Karpas-422 (cell line): ENCODE measurements around the gene NPIPB2. TPM values are rescaled to one million over a fixed set of nuclear protein-coding genes. Genes with fewer than 3 reads are reported as not detected.

ENCODE experiments used
- DNase-seq: peaks from one replicate; pipeline ENCODE4 v3.0.0-alpha.2; 2015
- H2AFZ ChIP-seq: fragments of 200-600 bp; sonication (generic); 2 replicates; pipeline ENCODE4 v1.6.1; 2014; ENCODE audit warnings: antibody characterized with exemption, low read length, mixed read lengths
- H3K27ac ChIP-seq: fragments of 200-600 bp; sonication (generic); 2 replicates; pipeline ENCODE4 v1.5.1; 2014; ENCODE audit warnings: mild to moderate bottlenecking, low read length, moderate library complexity
- H3K27me3 ChIP-seq: fragments of 200-600 bp; sonication (generic); 2 replicates; pipeline ENCODE4 v1.6.1; 2014; ENCODE audit warnings: low read length, mixed read lengths
- H3K36me3 ChIP-seq: fragments of 200-600 bp; sonication (generic); 2 replicates; pipeline ENCODE4 v1.6.1; 2014; ENCODE audit warnings: low read length, mixed read lengths; ENCODE audit not compliant: insufficient read depth
- H3K4me1 ChIP-seq: fragments of 200-600 bp; sonication (generic); 2 replicates; pipeline ENCODE4 v1.6.1; 2014; ENCODE audit warnings: mild to moderate bottlenecking, low read length, mixed read lengths
- H3K4me2 ChIP-seq: fragments of 200-600 bp; sonication (generic); 2 replicates; pipeline ENCODE4 v1.6.1; 2014; ENCODE audit warnings: low read length, low read depth, mild to moderate bottlenecking; ENCODE audit not compliant: poor library complexity, severe bottlenecking
- H3K4me3 ChIP-seq: fragments of 200-600 bp; sonication (generic); 2 replicates; pipeline ENCODE4 v1.5.1; 2014; ENCODE audit warnings: mild to moderate bottlenecking, antibody characterized with exemption, low read length, mixed read lengths
- H3K79me2 ChIP-seq: fragments of 200-600 bp; sonication (generic); 2 replicates; pipeline ENCODE4 v1.6.1; 2014; ENCODE audit warnings: mild to moderate bottlenecking, low read length, mixed read lengths
- H3K9ac ChIP-seq: fragments of 200-600 bp; sonication (generic); 2 replicates; pipeline ENCODE4 v1.6.0; 2014; ENCODE audit warnings: low read length
- H3K9me2 ChIP-seq: fragments of 200-600 bp; sonication (generic), shearing (Covaris generic); replicated peaks from 2 replicates; pipeline ENCODE4 v1.6.0; 2014; ENCODE audit warnings: mild to moderate bottlenecking, low read length, moderate library complexity; ENCODE audit not compliant: insufficient read depth
- H3K9me3 ChIP-seq: fragments of 300-700, 200-600 bp; sonication (generic); 2 replicates; pipeline ENCODE4 v1.6.1; 2014; ENCODE audit warnings: low read length, mixed read lengths
- H4K20me1 ChIP-seq: fragments of 200-600 bp; sonication (generic); 2 replicates; pipeline ENCODE4 v1.6.1; 2014; ENCODE audit warnings: mild to moderate bottlenecking, antibody characterized with exemption, low read length, low read depth; ENCODE audit not compliant: insufficient read depth
- small RNA-seq: library from RNA; depleted of rRNA; stranded (forward); fragments of <200 nt; gene quantifications from one replicate; pipeline ENCODE3, GENCODE V24; 2014
- total RNA-seq: library from RNA; depleted of rRNA; stranded (reverse); fragments of >200 nt; shearing (Covaris generic); gene quantifications from 2 replicates; pipeline ENCODE4 v1.2.3, GENCODE V29; 2014; ENCODE audit warnings: low replicate concordance; rRNA removed

Gene NPIPB2
- total RNA-seq, 1 experiment from 2014 or later: 17.6 TPM

- Histone ChIP-seq H3K4me3 (no peak overlapping the region), H3K9ac (no peak overlapping the region), H3K27me3 (no peaks in the 10 kb centered on the region), H3K9me2 (no peaks in the 10 kb centered on the region), H3K9me3 (no peaks in the 10 kb centered on the region), H4K20me1 (0 out of 2 replicates have a peak, but pooled peaks cover 4% of the 10 kb centered on the region), H3K4me1 (no peaks in the 10 kb centered on the region), H3K36me3 (peaks cover 56% of the 10 kb centered on the region), H3K27ac (no peak overlapping the region), H3K4me2 (no peak overlapping the region), H3K79me2 (peaks cover 34% of the 10 kb centered on the region), H2AFZ (no peak overlapping the region)
- no peak for DNase-seq
These were observed 61.8 kb downstream of the NPIPB2 start for GRCh38 chr16:11880007-11880406.

GRCh38 chr16:11877374-11877773, 64.5 kb downstream of the NPIPB2 start:
- H3K79me2 ChIP-seq: peaks cover 33% of the 10 kb centered on the region
- no peak overlapping the region for H3K4me3 ChIP-seq
- no peaks in the 10 kb centered on the region for H3K27me3 ChIP-seq
- no peak overlapping the region for H3K4me2 ChIP-seq
- H2AFZ ChIP-seq: no peak overlapping the region
- H4K20me1 ChIP-seq: 0 out of 2 replicates have a peak, but pooled peaks cover 4% of the 10 kb centered on the region
- H3K4me1 ChIP-seq: no peaks in the 10 kb centered on the region
- peaks cover 60% of the 10 kb centered on the region for H3K36me3 ChIP-seq
- H3K27ac ChIP-seq: no peak overlapping the region
- H3K9me2 ChIP-seq: no peaks in the 10 kb centered on the region
- DNase-seq: no peak
- H3K9me3 ChIP-seq: no peaks in the 10 kb centered on the region
- H3K9ac ChIP-seq: no peak overlapping the region

Small RNAs within 50 kb of the gene (small RNA-seq; reads per million reads assigned to genes)
- gene AC007216.5 (not detected), gene COX6CP1 (5.7 reads per million, percentile 82 among the genes with 10 or more reads in this experiment), gene UBL5P4 (0.16 reads per million)

Other genes with a start within 250 kb of the NPIPB2 start
- 28.5 and 49.6 TPM in 2 replicates for gene TXNDC11, start 199.2 kb downstream of the NPIPB2 start, total RNA-seq
- 28.4 and 54.9 TPM in 2 replicates for gene ZC3H7A, start 144.8 kb downstream of the NPIPB2 start, total RNA-seq
- gene RSL1D1, start 90.5 kb downstream of the NPIPB2 start, total RNA-seq: 171 and 183 TPM in 2 replicates
- gene GSPT1, start 26.1 kb downstream of the NPIPB2 start, total RNA-seq: 66.5 and 80.2 TPM in 2 replicates
- 6.2 and 24.0 TPM in 2 replicates for gene TNFRSF17, start 23.2 kb upstream of the NPIPB2 start, total RNA-seq
- 13.2 and 26.8 TPM in 2 replicates for gene SNX29, start 34.7 kb upstream of the NPIPB2 start, total RNA-seq